GM18858 (cell line): Measurements from ENCODE around the gene GRHL3.

Source experiments
- ATAC-seq: cut with Tn5 transposase; IDR thresholded peaks from one replicate; pipeline ENCODE4 v1.9.1; 2021; ENCODE audit not compliant: unreplicated experiment

GRHL3 gene

GRCh38 chr1:24317081-24317480 is 2.1 kb upstream of the GRHL3 start:
- no peak for ATAC-seq

GRCh38 chr1:24317956-24318614 is 1.1 kb upstream of the GRHL3 start:
- no peak for ATAC-seq

- no peak for ATAC-seq
Observed at GRCh38 chr1:24318615-24319311, 394 bp upstream of the GRHL3 start.

GRCh38 chr1:24319962-24320361 is 805 bp downstream of the GRHL3 start:
- ATAC-seq = no peak

GRCh38 chr1:24321126-24321525 is 2.0 kb downstream of the GRHL3 start:
- no peak for ATAC-seq

GRCh38 chr1:24321697-24322469 is 2.7 kb downstream of the GRHL3 start:
- ATAC-seq = no peak

GRCh38 chr1:24322470-24323177 is 3.5 kb downstream of the GRHL3 start:
- ATAC-seq = no peak

- no peak for ATAC-seq
Observed at GRCh38 chr1:24323281-24323680, 4.1 kb downstream of the GRHL3 start.

GRCh38 chr1:24324903-24325302 is 5.7 kb downstream of the GRHL3 start:
- no peak for ATAC-seq

- no peak for ATAC-seq
Observed at GRCh38 chr1:24325587-24326449, 6.7 kb downstream of the GRHL3 start.

- ATAC-seq = no peak
Observed at GRCh38 chr1:24327486-24327885, 8.3 kb downstream of the GRHL3 start.

- no peak for ATAC-seq
Observed at GRCh38 chr1:24327891-24328290, 8.7 kb downstream of the GRHL3 start.

- no peak for ATAC-seq
Observed at GRCh38 chr1:24329331-24329730, 10.2 kb downstream of the GRHL3 start.

GRCh38 chr1:24329797-24330543 is 10.8 kb downstream of the GRHL3 start:
- ATAC-seq = no peak

GRCh38 chr1:24331961-24332673 is 13.0 kb downstream of the GRHL3 start:
- no peak for ATAC-seq

- ATAC-seq = no peak
Observed at GRCh38 chr1:24336075-24336474, 16.9 kb downstream of the GRHL3 start.

- no peak for ATAC-seq
Observed at GRCh38 chr1:24337455-24337854, 18.3 kb downstream of the GRHL3 start.

- no peak for ATAC-seq
Observed at GRCh38 chr1:24338447-24338846, 19.3 kb downstream of the GRHL3 start.

- no peak for ATAC-seq
Observed at GRCh38 chr1:24339996-24340395, 20.8 kb downstream of the GRHL3 start.
